HG03280 (cell line): ENCODE results near the gene OLFML1.
A peak's percentile ranks its signal among the peaks of the same experiment; 100 is the strongest.
"Not testable (repeated sequence)": the region's sequence is repeated elsewhere in the genome, so short reads cannot be mapped to it uniquely, and the experiment has no call there.

Experiments
- ATAC-seq: cut with Tn5 transposase; IDR thresholded peaks from one replicate; pipeline ENCODE4 v1.9.1; 2021; ENCODE audit warnings: mild to moderate bottlenecking, moderate library complexity; ENCODE audit not compliant: unreplicated experiment

OLFML1 gene

GRCh38 chr11:7509966-7510365, 24.7 kb downstream of the OLFML1 start:
- ATAC-seq = no peak

DNA sequence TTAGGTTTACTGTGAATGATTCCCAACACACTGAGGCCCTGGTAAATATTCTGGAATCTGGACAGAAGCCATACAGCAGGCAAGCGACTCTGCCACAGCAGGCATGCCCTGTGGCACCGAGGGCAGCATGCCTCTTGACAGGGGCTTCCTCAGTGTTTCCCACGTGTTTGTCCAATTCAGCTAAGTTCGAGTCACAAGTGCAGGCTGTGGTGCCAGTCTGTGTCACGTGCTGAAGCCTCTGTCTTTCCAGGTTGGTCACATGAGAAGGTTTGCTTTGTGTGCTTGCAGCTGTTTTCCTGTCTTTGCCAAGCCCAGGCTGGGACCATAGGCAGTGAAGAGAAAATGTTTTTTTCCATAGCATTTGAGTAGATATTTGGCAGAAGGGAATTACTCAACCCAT, 26.1 kb downstream of the OLFML1 start:
- no peak for ATAC-seq

DNA sequence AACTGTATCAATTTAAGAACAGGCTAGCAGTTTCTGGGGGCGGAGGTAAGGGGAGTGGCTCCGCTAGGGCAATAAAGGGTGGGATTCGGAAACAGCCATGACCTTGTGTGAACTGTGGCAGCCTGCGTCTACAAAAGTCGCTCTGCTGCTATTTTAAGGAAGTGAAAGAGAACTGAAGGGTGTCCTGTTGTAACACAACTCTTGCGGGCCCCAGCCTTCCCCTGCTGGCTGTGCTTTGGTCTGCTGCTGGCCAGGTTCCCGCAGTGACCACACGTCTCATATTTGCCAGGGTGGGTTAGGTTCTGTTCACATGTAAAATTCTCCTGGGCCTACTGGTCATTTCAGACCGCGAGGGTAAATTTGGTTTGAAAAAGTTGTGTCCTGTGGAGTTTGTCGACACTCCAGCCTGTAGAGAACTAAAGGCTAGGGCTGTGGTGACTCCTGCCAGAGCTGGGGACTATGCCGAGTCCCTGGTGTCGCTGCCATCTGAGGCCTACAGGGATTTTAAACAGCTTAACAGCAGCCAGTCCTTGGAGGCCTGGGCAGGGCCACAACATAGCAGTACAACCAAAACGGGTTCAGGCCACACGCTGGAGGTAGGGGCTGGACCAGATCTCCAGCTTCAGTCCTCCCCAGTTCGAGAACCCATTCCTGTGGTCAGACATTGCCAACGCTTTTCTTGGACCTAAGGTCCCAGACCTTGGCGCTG, 27.4 kb downstream of the OLFML1 start:
- peak; percentile 67 for ATAC-seq

GRCh38 chr11:7513234-7514098, 28.2 kb downstream of the OLFML1 start, which contains the start of gene PPFIBP2:
PPFIBP2 (plus strand) TSS chr11:7513999; CDS start chr11:7549476, 35,477 bp downstream.
- ATAC-seq = peak; percentile 73

- peak; percentile 7 for ATAC-seq
Measured at GRCh38 chr11:7514099-7514591, 28.8 kb downstream of the OLFML1 start.

- no peak for ATAC-seq
Measured at GRCh38 chr11:7515447-7515886, 30.2 kb downstream of the OLFML1 start.

DNA sequence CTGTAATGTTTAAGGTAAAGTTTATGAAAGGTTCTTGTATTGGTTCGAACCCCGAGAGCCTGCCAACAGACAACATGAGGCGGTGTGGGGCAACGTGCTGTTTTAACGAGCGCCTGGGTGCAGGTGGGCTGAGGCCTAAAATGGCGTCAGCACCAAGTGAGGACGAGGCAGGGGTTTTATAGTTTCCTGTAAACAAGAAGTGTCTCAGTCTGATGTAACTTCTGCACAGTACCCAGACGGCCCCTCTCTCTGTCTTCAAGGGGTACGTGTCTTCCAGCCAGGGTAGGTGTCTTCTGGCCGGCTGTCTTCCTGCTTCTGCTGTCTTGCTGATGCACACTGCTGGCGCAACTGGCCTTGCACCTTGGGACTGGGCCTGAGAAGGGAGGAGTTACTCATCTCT, 31.2 kb downstream of the OLFML1 start:
- no peak for ATAC-seq

GRCh38 chr11:7517743-7518142, 32.4 kb downstream of the OLFML1 start:
- not testable (repeated sequence) for ATAC-seq

DNA sequence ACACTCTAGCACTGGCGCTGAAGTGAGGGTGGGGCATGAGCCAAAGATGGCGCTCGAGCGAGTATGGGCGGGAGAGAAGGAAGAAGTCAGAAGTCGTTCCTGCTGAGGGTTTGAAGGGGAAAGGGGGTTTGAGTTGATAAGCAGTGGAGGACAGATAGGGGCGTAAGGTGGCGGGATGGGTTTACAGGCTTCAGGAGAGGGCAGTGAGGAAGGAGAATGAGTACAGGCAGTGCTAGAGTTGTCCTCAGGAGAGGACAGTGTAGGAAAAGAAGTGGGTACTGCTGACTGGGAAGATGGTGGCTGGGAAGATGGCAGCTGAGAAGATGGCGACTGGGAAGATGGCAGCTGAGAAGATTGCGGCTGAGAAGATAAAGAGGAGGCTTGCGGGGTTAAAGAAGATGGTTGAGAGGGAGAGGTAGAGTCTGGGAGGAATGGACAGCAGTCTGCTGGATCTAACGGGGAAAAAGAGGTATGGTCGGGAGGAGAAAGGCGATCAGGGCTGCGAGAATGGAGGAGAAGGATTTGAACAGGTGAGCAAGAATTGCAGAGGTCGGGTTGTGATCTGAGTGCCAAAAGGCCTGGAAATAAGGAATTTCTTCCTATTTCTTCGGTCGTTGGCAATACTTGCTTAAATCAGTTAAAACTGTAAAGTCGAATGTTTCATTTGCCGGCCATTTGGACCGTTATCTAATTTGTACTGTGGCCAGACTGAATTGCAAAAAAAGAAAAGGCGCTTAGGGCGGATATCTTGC, 33.7 kb downstream of the OLFML1 start:
- ATAC-seq = no peak

- peak; percentile 47 for ATAC-seq
Measured at GRCh38 chr11:7520011-7520942, 35.0 kb downstream of the OLFML1 start.

- ATAC-seq = peak; percentile 79
Measured at GRCh38 chr11:7520981-7521487, 35.7 kb downstream of the OLFML1 start.

- ATAC-seq = no peak
Measured at GRCh38 chr11:7522121-7522520, 36.8 kb downstream of the OLFML1 start.

DNA sequence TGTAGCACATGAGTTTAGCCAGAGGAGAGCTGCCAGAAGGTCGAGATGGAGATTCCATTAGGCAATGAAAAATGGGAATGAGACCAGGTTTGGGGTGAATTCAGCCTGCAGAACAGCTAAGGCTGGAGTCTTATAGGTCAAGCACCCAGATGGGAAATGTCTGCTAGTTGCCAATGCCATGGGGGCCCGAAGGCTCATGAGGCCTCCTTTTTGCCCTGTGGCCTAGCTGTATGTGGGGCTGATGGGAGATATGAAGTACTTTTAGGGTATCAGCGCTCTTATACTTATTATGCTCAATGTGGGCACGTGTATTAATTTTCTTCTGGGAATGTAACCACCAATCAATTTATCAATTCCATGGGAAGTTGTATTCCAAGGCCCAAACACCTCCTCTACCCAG, 37.2 kb downstream of the OLFML1 start:
- no peak for ATAC-seq

DNA sequence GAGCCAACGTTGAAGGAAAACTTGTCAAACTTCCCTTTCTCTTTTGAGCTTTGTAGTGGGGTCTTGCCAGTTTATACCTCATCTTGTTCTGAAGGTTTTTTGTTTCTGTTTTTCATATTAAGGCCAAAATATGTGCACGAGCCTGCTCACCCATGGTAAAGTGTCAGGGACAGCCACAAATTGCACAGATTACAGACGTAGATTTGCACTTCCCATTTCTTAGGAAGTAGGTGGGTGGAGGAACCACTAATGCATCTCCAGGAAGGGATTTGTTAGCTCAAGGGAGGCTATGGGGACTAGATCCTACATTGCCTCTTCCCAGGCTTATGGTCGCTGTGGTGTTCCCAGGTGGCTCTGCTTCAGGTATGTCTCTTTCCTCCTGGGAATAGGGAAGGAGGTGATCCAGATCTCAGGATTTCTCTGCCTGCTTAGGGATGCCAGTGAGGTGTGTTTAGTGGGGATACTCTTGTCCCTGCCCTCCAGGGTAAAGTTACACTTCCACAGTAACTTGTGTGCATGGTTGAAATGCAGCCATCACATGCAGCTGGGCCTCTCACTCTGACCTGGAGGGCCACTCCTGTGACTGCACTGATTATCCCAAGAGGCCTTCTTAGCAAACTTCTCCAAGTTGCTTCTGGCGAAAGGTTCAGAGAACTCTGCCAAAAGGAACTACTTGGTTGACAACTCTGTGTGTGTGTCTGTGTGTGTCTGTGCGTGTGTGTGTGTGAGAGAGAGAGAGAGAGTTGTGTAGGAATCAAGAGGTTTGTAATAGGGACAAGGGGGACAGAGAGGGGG, 38.3 kb downstream of the OLFML1 start:
- no peak for ATAC-seq

DNA sequence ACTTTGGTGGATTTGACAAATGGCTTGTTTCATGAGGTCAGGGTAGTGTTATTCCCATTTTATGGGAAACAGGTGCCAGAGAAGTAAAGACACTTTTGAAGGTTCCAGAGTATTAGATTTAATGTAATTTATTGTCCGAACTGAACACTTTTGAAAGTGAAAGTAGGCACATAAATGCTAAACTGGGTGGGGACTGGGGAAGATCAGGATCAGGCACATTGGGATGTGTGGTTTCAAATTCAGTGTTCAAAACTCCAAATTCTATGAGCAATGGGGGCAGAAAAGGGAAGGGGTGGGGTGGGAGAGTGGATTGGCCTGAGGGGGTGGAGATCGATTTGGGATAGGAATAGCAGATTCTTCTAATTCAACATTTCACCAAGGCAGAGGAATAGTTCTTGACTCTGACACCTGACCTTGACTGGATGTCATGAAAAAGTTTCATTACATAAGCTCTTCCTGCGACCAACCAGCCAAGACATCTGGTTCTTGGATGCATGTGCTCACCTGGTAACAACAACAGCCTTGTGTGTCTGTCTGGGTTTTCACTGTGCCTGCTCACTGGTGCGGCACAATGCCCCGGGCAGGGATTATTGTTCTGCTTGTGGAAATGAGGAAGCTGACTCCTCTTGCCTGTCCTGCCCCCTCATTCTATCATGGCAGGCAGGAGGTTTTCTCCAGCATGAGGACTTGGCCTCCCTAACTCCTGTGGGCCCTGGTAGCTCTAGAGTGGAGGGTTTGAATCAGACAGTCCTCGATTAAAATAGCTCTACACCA, 39.3 kb downstream of the OLFML1 start:
- ATAC-seq = no peak

GRCh38 chr11:7525424-7525823, 40.1 kb downstream of the OLFML1 start:
- no peak for ATAC-seq

DNA sequence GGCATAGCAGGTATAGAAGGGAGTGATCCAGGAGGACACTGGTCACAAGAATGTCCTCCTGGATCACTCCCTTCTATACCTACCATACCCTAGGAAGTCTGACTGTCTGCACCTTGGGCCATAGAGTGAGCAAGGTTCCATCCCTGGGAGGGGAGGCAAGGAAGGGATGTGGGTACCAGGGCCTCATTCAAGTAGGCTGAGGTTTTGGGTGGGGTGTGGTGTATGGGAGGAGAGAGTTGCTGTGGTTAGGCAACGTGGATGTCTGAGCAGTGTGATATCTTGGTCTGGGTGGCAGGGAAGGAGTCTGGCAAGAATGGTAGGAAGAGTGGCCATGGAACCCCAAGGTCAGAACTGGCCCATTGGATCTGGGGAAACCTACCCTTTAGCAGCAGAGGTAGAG, 41.7 kb downstream of the OLFML1 start:
- no peak for ATAC-seq

- ATAC-seq = no peak
Measured at GRCh38 chr11:7528514-7529049, 43.3 kb downstream of the OLFML1 start.
